HG03039 (cell line): ENCODE data around the gene GPATCH4.
"Not testable (repeated sequence)": the region's sequence is repeated elsewhere in the genome, so short reads cannot be mapped to it uniquely, and the experiment has no call there.

Source experiments
- ATAC-seq: cut with Tn5 transposase; IDR thresholded peaks from one replicate; pipeline ENCODE4 v1.9.1; 2021; ENCODE audit warnings: mild to moderate bottlenecking, moderate library complexity; ENCODE audit not compliant: unreplicated experiment

GPATCH4 gene

DNA sequence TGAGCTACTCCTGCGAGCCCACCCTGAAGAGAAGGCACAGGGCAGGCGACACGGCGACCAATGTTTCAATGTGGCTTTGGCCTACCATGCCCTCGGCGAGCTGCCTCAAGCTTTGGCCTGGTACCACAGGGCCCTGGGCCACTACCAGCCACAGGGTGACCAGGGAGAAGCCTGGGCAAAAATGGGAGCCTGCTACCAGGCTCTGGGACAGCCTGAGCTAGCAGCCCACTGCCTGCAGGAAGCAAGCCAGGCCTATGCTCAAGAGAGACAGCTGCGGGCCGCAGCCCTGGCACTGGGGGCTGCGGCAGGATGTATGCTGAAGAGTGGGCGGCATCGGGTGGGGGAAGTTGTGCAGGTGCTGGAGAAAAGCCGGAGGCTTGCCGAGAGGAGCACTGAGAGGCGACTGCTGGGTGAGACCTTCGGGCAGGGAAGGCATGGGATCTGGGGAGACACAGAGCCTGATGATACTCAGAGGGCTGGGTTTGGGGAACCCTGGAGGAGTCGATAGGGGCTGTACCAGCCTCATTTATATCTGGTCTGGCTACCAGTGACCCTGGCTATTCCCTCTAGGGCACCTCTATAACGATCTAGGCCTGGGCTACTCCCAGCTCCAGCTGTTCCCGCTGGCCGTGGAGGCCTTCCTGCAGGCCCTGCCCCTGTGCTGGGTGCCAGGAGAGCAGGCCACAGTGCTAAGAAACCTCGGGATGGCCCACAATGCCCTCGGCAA is 19.5 kb downstream of the GPATCH4 start:
- ATAC-seq: no peak

DNA sequence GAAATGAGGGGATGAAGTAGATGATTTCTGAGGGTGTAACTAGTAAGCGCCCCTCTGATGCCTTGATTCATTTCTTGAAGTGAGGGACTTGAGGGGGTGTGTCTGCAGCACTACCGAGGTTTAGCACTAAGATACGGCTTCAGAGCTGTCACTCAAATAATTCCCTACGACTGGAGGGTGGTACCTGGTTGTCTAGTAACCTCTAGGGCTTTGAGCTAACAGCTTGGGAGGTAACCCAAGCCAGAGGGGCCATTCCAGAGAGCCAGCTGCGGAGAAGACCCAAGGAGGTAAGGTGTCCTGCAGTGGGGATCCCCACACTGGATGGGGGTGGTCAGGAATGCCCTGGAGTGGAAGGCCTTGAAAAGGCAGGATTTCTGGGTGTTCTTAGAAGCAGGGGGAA is 21.8 kb downstream of the GPATCH4 start, which contains the start of gene TTC24:
Gene TTC24 (plus strand): TSS at position 252 of the 400 bp plus-strand sequence. CDS start 1,642 bp downstream, outside the sequence.
- ATAC-seq: no peak

DNA sequence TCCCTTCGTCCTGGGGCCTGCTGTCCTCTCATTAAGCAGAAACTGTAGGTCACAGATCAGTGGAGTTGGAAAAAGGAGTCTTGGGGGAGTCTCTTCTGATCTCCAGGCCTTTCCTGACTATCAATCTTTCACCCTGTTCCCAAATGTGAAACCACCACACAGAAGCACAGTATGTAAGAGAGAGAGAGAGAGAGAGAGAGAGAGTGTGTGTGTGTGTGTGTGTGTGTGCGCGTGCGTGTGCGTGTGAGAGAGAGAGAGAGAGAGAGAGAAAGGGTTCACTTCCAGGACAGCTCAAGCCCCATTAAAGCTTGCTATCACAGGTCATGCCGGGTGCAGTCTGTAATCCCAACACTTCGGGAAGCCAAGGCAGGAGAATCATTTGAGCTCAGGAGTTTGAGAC is 23.2 kb downstream of the GPATCH4 start:
- ATAC-seq: no peak

DNA sequence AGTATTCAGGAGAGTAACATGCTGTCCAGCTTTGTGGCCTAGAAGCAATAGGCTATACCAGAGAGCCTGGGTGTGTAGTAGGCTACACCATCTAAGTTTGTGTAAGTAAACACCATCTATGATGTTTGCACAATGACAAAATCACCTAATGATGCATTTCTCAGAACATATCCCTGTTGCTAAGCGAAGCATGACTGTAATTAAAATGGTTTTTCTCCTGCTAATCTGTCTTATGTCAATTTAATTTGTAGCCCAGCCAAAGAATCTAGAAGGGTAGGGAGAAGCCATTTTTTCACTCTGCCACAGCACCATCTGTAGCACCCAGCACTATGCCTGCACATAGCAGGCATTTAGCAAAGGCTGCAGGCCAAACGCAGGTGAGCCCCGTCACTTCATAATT is 23.7 kb downstream of the GPATCH4 start:
- ATAC-seq: no peak

DNA sequence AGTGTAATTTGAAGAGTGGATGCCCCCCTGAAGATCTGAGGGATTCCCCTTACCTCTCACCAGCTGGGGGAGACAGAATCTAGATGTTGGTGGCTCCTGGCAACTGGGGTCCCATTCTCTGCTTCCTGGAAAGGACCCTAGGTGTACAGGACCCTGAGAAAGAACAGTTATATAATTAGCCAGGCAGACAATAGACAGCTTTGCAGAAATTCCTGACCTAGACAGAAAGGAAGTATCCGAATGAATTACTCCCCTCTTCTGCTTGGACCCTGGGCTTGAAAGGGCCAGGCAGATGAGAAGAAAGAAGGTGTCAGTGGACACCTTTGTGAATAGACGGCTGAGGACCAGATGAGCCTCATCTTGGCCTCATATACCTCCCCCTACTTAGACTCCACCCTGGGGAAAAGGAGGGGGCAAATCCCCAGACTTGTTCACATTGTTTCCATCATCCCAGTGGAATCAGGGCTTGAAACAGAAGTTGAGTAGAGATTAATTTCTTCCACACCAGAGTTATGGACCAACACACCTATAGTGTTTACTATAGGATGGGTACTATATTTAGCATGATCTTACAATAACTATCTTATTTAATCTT is 27.1 kb downstream of the GPATCH4 start:
- no peak for ATAC-seq

DNA sequence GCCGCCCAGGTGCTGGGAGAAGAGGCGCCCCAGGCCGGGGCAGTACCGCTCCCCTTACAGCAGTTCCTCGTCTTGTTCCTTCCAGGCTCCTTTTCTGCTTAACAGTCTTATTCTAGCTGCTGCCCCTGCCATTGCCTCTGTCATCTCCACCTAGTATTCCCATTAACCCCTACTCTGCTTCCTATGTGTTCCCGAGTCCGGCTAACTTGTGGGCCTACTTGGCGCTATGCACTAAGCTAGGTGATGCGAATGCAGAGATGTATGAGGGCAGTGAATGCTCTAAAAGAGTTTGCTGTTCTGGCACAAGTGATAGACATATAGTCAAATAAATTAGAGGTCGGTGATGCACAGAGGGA is 28.6 kb downstream of the GPATCH4 start:
- no peak for ATAC-seq

DNA sequence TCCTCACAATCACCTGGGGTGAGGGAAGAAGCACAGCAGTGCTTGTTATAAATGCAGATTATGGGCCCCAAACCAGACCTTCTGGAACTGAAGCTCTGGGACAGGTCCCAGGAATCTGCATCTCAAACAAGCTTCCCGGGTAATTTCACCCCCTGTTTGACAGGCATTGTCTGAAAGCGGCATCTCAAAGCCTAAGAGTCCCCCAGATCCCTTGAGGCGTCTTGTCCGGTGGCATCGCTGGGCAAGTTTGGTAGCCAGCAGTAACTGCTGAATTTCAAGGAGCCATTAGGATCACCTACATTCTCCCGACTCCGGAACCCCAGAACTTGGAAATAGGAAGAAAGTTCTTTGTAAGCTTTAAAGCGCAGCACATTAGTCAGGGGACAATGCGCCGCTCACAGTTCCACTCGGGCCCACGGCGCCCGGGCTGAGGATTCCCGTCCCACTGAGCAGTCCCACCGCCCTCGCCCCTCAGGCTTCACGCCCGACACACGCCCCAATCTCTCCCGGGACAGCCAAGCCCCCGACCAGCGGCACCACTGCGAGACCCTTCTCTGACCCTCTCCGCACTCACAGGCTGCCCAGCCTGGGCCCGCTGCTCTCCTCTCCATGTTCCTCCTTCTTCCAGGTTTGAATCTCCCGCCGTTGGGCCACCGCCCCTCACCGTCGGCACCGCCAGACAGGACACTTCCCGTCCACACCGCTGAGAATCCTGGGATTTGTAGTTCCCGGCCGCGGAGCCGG is 29.2 kb downstream of the GPATCH4 start, which contains the start of gene IQGAP3:
Gene IQGAP3 (minus strand): TSS at position 647 of the 744 bp plus-strand sequence. CDS start 36 bp downstream, at position 611.
- peak; percentile 70 for ATAC-seq

DNA sequence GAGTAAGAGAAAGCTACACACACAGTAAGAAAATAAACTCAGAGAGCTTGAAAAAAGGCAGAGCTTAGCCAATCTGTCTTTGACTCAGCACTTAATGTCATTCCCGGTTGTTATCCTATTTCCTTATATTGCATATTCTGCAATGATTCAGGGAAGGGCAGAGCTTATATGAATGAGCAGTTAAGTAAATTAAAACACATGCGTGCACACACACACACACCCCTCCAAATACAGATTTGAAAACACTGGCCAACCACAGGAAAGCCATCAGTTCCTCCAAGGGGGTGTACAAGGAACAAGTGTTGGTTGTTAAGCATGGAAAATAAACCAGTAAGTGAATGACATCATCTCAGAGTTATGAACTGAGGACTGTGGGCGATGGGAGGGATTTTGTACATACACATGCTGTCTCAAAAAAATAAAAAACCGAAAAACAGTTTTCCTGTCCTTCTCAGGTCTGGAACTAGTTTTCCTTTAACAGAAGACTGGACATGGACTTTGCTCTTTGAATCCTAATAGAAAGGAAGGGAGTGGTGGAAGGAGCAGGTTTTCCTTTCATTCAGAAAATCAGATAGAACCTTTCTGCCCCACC is 29.9 kb downstream of the GPATCH4 start:
- no peak for ATAC-seq

DNA sequence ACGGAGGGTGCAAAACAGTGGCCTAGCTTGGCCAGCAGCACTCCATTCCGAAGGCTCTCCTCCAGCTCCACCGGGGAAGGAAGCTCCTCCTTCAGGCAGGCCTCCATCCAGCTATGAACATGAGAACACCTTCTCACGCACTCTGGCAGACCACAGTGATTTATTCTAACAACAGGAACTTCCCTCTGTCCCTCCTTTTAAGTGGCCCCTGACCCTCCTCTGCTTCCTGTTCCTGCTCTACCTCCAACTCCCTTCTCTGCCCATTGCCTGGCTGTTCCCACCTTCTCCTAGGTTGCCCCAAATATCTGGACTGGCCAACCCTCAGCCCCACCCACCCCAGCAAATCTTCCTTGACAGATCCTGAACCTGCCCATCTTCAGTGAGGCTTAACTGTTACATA is 34.8 kb downstream of the GPATCH4 start:
- no peak for ATAC-seq

DNA sequence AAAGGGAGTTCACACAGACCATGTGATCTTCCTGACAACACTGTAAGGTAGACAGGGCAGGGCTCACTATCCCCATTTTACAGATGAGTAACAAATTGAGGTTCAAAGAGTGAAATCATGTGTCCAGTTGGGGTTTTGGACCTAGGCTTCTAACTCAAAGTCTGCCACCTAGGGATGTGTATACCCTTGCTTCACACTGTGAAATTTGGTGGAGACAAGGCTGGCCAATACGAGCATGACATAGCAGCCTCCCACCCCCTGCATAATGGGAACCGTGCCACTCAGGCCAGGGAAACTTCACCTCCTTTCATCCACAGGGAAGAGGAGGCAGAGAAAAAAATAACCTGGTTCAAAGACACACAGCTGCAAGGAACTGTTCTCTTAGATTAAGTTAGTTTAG is 35.8 kb downstream of the GPATCH4 start:
- no peak for ATAC-seq

DNA sequence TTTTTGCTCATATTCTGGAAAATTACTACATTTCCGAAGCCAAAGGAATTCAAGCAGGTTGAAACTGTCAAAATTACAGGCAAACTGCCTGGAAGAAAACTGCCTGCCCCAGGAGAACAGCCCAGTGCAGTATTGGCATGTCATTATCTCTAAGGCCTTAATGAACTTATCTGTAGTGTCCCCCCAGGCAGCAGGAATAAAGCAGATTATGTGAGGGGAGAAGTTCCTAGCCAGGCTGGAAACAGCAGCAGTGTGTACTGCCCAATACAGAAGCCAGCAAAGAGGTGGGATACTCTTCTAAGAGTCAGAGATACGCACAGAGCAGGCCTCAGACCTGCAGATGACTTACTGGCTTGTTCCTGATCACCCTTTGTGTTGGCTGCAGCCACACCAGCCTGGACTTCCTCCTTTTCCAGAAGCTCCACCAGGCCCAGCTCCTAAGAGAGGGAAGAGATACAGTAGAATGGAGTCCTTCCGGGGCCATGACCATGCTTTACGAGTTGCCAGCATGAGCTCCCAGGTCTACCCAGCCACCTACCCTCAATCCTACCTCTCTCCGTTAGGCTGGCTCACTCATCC is 40.6 kb downstream of the GPATCH4 start:
- no peak for ATAC-seq

DNA sequence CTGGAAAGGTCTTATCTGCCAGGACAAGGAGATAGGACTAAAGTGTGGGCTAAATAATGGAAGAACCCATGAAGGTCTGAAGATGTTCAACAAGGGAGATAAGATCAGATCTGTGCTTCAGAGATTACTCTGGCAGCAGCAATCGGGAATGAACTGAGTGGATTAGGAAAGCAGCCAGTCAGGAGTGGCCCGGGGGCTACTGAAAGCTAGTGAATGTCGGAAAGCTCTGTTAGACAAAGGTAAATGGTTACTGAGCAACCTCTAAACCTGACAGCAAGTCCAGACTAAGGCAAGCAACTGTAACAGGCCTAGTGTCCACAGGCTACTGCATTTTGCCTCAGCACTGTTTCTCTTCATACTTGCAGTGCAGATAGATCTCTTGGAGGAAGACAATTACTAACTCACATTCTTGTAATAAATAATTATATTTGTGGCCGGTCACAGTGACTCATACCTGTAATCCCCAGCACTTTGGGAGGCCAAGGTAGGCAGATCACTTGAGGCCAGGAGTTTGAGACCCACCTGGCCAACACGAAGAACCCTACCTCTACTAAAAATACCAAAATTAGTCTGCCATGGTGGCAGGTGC is 41.4 kb downstream of the GPATCH4 start:
- ATAC-seq: no peak

DNA sequence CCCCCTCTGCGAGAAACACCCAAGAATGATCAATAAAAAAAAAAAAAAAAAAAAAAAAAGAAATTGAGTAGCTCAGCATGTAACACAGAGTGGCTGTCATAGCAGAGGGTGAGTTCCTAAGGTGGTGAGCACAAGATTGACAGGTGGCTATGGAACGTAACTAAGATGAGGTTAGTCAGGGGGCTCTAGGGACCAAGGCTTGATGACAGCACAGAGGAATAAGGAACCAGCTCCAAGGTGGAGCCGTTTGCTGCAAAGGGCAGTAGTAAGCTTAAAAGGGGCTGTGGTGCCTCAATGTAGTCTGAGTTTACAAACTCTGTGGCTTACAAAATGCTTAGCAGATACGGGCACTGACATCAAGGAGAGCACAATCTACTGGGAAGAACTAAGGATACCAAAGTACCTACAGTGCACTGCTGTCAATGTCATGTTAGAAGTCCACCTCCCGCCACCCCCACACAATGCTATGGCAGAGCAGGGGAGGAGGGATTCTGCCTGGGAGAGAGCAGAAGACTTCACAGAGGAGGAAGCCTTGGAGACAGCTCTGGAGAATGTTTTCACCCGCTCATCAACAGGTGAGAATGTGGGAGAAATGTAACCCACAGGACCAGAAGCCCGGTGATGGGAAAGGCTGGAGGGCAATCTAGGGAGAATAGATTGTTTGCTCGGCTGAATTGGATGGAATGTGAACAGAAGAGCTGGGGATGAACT is 42.0 kb downstream of the GPATCH4 start:
- ATAC-seq: no peak

DNA sequence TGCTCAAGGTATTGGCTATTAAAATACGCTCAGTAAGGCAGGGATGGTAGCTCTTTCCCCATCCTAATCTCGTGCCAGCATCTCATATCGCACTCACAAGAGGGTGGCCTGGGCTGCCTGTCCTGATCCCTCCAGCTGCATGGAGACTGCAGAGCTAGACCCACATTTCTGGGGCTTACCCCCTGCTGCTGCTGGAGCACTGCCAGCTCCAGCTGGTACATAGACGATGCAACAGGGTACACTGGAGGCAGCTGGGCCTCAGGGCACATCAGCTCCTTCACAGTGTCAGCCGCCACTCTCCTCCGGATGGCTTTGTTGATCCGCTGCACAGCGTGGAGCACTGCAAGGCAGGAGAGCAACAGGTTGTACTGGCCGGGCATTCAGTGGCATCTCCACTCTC is 44.9 kb downstream of the GPATCH4 start:
- ATAC-seq: no peak

DNA sequence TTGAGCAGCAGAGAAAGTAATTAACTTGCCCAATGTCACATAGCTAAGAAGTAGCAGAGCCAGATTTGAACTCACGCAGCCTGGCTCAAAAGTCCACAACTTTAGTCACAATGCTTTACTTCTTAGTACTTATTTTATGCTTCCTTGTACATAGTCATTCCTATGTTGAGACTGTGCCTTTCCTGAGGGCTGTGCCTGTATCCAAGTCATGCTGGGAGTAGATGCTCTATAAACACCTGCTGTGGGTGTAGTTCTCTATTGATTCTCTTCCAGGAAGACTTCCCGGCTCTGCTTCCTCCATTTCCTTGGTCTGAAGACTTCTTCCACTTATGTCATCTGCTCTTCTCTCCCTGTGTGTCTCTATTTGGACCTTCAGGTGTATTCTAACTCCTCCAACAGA is 45.6 kb downstream of the GPATCH4 start:
- no peak for ATAC-seq

DNA sequence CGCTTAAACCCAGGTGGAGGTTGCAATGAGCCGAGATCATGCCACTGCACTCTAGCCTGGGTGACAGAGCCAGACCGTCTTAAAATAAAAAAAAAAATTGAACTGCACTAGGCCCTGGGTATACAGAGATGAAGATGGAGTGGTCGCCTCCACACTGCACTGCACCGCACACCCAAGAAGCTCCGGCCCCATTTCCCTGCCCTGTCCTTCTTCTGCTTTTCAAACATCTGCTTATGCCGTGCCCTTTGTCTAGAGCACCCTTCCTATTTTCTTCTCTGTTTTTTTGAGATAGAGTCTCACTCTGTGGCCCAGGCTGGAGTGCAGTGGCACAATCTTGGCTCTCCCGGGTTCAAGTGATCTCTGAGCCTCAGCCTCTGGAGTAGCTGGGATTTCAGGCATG is 46.3 kb downstream of the GPATCH4 start:
- no peak for ATAC-seq

DNA sequence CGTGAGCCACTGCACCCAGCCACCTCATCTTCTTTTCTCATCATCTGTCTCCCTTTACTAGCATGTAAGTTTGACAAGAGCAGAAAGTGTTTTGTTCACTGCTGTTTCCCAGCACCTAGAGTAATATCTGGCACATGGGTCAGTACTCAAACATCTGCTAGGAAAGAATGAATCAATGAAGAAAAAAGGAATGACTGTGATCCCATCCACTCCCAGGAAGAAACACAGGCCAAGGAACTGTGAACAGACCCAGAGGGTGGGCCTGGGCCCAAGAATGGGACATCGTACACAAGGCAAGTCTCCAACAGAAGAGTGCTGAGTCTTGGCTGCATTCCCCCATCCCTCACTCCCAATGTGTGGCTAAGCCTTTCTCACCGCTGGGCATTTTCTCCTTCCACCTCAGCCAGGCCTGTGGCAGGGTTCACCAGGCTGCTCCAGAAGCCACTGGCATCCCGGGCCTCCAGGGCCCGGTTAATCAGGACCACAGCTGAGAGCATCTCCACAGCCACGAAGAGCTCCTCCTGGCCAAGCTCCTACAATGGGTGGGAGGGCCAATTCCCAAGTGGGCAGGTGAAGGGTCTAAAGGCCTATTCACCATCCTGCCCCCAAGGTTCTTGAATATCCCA is 47.3 kb downstream of the GPATCH4 start:
- ATAC-seq: no peak

DNA sequence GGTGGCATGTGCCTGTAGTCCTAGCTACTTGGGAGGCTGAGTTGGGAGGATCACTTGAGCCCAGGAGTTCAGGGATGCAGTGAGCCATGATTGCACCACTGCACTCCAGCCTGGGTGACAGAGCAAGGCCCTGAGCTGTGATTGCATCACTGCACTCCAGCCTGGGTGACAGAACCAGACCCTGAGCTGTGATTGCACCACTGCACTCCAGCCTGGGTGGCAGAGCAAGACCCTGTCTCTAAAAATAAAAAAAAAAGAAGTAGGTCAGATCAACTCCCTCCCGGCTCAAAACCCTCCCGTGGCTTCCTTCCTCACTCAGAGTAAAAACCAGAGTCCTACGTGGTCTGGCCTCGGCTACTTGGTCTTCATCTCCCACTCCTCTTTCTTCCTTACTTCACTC is 48.3 kb downstream of the GPATCH4 start:
- not testable (repeated sequence) for ATAC-seq

DNA sequence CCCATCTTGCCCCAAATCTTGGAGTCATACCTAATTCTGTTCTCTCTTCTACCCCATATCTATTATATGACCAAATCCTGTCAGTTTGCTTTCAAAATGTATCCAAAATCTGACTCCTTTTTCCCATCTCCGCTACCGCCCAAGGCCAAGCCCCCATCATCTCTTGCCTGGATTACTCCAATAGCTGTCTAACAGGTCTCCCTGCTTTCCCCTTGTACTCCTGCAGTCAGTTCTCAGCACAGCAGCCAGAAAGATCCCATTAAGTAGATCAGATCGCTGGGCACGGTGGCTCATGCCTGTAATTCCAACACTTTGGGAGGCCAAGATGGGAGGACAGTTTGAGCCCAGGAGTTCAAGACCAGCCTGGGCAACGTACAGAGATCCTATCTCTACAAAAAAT is 48.8 kb downstream of the GPATCH4 start:
- no peak for ATAC-seq

DNA sequence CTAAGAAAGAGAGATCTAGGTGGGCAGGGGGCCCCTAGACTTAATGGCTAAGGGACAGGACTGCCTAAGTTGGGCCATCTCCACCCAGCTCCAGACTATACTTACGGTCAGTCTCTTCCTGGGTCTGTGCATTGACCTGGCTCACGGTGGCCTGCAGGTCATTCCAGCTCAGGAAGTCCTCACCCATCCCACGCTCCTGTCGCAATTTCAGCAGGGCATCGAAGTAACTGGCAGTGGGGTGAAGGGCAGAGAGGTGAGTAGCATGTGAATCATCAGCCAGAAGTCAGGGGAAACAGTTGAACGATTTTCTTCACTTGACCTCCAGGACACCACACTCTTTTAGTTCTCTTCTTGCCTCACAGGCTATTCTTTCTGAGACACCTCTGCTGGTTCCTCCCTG is 49.4 kb downstream of the GPATCH4 start:
- ATAC-seq: no peak
